ENCODE data around the gene FAM177A1.

GRCh38 chr14:35085441-35085840 is 39.4 kb downstream of the FAM177A1 start:
- TF ChIP-seq POLR2A (IDR thresholded peaks at IDR 0.05; ENCODE audit: low read depth): no peak
- TF ChIP-seq CTCF (IDR thresholded peaks at IDR 0.05): no peak
- TF ChIP-seq EP300 (IDR thresholded peaks at IDR 0.05): no peak

All from esophagus muscularis mucosa (tissue), 4 donors.